SH-SY5Y (cell line): Measurements from ENCODE around the gene SLC25A5.

Experiments used
- GATA2 ChIP-seq: IDR thresholded peaks from 2 replicates; pipeline ENCODE4 v1.6.1; 2011; ENCODE audit warnings: mild to moderate bottlenecking, low read depth, low read length
- GATA3 ChIP-seq: IDR thresholded peaks from 2 replicates; pipeline ENCODE4 v1.6.1; 2011; ENCODE audit warnings: low read depth, mild to moderate bottlenecking, low read length, moderate library complexity

- TF ChIP-seq GATA3 (no peak), GATA2 (no peak)
Observed at GRCh38 chrX:119455264-119455663, 13.0 kb upstream of the SLC25A5 start.
